GM19452 (cell line): ENCODE measurements around the gene CHST14.

Source experiments
- ATAC-seq: cut with Tn5 transposase; IDR thresholded peaks from one replicate; pipeline ENCODE4 v1.9.1; 2021; ENCODE audit not compliant: unreplicated experiment

Gene CHST14, protein sequence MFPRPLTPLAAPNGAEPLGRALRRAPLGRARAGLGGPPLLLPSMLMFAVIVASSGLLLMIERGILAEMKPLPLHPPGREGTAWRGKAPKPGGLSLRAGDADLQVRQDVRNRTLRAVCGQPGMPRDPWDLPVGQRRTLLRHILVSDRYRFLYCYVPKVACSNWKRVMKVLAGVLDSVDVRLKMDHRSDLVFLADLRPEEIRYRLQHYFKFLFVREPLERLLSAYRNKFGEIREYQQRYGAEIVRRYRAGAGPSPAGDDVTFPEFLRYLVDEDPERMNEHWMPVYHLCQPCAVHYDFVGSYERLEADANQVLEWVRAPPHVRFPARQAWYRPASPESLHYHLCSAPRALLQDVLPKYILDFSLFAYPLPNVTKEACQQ

DNA sequence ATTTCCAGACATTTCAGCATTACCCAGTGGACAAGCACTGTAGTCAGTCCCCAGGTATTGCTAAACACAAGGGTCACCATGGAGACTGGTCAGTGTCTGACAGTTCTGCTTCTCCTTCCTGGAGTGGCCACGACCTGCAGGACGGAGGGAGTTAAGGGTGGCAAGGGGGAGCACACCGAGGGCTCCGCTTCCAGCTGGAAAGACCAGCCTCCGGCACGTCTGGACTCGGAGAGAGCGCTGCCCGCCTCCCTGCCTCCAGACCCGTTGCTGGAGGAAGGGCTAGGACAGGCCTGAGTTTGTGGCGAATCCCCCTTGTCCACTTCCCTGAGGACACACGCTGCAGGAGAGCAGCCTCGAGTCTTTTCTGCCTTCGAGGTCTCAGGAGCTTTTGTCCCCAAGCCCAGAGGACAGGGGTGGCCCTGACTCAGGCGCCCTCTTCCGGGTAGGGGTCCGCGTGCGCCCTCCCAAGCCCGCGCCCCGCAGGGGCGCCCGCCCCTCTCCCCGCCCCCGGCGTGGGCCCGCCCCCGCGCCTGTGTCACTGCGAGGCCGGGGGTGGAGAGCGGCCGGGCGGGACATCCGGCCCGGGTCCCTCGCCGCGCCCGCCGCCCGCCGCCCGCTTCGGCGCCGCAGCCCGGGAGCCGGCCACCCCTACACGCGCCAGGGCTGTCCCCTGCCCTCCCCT, at the start of gene CHST14:
Gene CHST14 (plus strand): TSS at position 562 of the 682 bp plus-strand sequence. CDS start 230 bp downstream, outside the sequence.
- ATAC-seq = peak; percentile 70

DNA sequence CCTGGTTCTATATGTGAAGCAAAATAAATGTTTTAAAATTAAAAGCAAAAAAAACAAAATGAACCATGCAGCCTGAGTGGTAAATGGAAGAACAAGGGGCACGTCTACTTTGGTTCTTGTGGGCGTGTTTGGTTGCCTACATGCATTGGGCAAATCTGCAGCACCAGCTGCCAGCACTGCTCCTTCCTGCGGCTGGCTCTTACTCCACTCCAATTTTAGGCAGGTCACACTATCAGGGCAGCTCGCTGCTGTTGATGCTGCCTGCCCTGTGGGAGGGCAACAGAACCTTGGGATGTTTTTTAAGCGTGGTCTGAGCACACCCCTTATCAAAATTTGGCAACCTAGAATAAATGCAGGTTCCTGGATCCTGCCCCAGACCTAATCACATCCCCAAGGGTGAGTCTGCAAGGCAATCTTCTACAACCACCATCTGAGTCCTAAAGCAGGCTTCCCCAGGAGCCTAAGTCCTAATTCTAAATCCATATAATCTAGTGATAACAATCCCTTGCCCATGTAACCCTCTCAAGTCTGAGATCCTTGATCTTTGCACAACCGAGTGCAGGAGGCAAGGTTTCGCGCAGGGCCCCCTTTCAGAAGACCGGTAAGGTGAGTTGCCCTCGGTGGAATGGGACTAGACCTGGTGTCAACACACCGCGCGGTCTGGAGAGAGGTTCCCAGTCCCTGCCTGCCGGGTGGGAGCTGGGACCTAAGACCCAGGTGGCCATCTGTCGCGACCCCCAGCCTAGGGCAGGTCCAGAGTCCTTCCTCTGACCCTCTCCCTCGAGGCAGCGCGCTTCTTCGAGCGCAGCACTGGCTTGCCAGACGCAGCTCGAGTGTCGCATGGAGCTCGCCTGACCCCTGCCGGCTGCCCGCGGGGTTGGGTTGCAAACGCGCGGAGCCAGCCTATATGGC, 49.3 kb upstream of the CHST14 start:
- ATAC-seq = peak; percentile 81

DNA sequence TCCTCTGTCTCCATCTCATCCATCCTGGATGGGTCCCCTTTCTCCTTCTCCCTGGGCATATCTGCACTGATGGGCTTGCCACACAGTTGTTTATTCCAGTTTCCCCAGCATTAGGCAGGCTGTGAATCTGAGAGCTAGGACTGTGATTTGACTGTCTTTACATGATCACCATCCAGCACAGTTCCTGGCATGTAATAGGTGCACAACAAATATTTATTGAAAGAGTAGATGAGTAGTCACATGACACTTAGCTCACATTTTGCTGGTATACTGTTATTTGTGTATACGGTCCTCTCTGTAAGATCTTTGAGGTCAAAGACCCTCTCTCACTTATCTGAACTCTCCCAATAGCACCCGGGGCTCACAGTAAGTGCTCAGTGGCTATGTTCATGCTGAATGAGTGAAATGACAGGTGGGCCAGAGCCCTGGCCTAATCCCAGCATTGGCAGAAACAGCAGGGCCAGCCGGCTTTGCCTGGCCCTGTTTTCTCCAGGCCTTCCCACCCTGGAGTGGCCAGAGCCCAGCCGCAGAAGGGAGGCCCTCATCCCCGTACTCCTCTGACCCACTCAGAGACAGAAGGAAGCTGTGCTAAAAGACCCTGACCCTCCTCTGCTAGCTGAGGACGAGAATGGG, 46.2 kb upstream of the CHST14 start:
- no peak for ATAC-seq

DNA sequence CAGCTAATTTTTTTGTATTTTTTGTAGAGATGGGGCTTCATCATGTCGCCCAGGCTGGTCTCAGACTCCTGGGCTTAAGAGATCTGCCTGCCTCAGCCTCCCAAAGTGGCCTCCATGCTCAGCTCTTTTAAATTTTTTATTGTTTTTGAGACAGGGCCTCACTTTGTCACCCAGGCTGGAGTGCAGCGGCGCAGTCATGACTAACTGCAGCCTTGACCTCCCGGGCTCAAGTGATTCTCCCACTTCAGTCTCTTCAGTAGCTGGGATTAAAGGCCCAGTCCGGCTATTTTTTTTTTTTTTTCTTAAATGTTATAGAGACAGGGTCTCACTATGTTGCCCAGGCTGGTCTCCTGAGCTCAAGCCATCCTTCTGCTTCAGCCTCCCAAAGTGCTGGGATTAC, 45.1 kb upstream of the CHST14 start:
- no peak for ATAC-seq

DNA sequence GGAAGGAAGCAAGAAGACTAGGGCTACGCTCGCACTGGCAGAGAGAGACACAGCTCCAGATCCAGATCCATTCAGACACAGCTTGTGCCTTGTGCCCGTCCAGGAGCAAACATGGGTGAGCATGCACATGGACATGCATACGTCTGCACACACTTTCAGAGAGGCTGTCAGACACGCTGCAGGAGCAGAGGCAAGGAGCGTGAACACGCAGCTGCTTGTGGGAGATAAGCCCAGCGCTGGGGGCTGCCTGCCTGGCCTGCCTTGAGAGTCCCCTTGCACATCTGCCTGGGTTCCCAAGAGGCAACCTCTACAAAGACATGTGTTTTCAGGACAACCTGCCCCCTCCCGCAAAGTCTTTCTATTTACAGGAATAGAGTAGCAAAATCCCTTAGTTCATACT, 43.6 kb upstream of the CHST14 start:
- ATAC-seq = no peak

DNA sequence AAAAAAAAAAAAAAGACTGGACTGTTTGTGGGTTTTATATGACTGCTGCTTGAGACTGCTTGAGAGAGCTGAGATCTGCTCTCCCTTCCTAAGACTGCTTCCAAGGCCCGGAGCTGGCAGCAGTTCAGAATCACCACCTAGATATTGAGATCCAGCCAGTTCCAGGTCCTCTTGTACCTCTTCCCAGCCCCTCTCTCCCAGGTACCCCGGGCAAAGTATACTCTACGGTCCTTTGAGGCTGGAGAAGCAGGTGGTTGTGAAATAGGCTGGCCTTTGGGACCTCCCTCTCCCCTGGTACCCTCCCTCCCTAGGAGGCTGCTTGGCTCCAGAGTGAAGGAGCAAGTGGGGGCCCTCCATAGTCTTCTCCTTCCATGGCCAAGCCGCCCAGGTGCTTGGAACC, 42.6 kb upstream of the CHST14 start:
- ATAC-seq = no peak

DNA sequence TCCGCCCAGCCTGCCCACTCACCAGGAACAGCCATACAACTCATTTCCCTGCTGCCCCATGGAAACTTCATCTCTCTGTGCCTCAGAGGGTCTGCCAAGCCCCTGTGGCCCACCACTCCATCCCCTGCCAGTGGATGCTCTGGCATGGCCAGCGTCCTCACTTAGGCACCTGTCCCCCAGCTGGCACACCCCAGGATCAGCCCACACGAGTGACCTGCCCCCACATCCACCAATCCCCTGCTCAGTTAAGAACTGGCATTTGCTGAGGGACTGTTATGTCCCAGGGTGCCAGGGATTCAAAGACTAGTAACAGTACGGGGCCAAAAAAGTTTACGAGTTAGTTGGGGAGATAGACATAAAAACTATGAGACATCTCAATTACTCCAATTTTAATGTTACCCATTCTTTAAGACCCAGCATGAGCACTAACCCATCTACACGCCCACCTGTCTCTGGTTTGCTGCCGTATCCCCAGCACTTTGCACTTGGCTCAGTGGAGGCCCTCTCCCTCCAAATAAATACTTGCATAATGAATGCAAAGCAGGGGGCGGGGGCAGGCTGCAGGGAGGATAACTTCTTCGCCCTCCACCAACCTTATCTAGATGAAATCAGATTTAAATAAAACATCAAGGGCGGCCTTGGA, 41.6 kb upstream of the CHST14 start:
- ATAC-seq = no peak

DNA sequence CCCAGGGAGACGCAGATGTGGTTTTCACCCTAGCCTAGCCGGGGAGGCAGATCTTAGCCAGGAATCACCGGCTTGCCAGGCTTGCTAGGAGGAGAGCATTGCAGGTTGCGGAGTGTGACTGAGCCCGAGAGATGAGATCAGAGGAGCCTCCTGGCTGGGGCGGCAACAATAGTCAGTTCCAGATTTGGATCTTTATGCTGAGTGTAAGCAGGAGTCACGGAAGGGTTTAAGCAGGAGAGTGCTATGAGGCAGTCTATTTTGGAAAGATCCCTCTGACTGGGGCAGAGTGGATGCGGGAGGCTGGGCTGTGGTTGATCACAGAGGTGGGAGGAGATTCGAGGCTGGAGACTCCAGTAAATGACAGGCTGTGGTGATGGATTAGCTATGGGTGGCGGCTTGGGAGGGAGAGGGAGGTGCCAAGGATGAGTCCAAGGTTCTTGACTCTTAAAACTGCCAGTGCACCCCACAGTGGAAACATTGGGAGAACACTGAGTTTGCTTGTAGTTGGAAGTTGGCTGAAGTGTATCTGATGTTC, 40.4 kb upstream of the CHST14 start:
- ATAC-seq = no peak

DNA sequence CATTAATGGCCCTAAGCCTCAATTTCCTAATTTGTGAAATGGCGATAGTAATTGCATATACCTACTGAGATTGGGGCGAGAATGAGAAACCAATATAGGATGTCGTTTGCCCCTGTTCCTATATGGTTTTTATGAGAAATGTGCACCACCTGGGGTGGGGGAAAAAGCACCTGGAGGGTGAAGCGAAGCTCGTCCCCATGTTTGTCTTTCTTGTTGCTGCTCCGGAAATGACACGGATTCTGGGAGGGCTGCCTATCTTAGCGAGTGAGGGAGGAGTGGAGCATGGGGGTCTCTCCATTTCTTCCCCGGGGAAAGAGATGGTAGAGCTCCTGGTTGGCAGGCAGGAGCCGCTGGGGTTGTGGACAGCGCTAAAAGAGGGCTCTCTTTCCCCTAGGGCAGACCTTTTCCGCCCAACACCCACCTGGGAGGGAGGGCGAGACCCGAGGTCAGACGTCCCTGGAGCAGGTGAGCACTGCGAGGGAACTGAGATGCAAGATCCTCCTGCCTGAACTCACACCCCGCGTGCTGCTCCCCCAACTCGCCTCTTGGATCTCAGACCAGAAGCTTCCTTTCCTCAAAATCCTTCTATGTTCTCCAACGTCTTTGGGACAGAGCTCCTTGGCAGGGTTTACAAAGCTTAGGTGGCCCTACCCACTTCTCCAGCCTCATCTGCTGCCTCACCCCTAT, 35.6 kb upstream of the CHST14 start:
- ATAC-seq = no peak

DNA sequence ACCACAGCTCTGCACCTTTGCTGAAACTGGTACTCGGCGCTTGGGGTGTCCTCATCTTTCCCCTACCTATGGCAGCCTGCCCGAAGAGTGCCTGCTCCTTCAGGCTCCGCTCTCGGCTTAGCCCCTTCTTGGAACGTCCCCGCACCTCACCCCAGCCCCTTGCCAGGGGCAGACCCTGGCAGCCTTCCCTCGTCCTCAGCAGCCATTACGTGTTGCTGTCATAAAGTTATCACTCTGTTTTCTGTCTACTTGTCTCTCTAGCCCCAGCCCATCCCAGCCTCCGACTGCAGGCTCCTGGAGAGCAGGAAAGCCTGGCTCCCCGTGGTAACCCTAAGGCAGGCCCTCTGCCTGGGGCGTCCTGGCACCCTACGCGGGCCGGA, 35.1 kb upstream of the CHST14 start:
- ATAC-seq = no peak

DNA sequence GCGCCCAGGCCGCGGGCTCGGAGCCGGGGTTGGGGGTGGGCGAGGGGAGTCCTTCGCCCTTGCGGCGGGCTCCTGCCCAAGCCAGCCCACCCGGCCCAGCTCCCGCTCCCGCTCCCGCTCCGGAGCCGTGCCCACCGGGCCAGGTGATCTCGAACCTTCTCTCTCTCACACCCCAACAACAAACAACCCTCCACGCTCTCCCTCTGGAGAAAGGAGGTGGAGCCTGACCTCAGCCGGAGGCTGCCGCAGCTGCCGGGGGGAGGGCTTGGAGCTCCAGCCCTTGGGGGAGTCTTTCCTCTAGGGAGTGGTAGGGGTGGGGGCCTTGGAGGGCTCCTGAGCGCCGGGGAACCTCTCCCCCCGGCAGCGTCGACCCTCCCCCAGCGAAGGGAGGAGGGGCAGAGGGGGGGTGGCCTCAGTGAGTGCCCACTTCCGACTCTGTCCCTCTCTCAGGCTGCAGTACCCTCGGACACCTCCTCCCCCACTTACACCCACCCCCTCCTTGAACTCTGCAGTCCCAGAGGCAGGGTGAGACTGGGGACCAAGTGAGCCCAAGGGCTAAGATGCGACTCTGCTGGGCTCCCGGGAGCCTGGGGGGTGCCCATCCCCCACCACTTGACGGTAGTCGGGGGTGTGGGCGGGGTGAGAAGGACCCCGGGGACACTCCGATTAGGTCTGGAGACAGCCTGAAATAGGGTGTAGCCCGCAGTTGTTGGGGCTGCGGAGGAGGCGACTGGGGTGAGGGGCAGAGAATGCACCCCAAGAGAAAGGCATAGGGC, 34.5 kb upstream of the CHST14 start:
- ATAC-seq = no peak

DNA sequence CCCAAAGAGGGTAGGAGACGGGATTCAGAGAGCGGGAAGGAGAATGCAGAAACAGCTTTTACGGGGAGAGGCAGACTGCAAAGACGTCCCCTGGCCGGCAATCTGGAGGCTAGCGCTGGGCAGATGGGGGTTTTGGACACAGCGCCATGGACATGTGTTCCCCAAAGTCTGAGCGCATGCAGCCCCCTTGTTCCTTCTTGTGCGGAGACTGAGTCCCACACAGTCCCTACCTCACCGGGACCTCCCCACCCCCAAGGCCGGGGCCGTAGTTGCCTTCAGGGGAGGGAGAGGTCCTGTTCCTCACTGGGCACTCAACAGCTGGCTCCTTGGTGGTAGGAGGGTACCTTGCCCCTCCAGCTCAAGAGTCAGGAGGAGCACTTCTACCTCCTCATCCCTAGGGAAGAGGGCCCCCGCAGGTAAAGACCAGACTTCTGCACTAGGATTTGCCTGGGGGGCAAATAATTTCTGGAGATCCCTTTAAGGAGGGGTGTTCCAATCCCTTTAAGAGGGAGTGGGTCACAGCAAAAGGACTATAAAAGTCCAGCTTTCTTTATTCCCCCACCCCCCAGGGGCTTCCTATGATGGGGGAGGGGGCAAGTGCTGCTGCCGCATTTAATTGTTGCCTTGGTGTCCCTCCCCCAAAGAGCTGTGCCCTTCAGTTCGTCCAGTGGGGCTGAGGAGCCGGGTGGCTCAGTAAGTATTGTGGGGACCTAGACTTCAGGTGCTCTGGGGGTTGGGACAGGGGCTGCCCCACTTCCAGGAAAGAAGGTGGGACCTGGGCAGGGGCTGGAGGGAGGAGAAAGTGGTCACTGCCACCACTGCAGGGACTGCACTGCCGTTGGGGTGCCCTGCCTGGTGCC, 33.7 kb upstream of the CHST14 start:
- ATAC-seq = no peak

DNA sequence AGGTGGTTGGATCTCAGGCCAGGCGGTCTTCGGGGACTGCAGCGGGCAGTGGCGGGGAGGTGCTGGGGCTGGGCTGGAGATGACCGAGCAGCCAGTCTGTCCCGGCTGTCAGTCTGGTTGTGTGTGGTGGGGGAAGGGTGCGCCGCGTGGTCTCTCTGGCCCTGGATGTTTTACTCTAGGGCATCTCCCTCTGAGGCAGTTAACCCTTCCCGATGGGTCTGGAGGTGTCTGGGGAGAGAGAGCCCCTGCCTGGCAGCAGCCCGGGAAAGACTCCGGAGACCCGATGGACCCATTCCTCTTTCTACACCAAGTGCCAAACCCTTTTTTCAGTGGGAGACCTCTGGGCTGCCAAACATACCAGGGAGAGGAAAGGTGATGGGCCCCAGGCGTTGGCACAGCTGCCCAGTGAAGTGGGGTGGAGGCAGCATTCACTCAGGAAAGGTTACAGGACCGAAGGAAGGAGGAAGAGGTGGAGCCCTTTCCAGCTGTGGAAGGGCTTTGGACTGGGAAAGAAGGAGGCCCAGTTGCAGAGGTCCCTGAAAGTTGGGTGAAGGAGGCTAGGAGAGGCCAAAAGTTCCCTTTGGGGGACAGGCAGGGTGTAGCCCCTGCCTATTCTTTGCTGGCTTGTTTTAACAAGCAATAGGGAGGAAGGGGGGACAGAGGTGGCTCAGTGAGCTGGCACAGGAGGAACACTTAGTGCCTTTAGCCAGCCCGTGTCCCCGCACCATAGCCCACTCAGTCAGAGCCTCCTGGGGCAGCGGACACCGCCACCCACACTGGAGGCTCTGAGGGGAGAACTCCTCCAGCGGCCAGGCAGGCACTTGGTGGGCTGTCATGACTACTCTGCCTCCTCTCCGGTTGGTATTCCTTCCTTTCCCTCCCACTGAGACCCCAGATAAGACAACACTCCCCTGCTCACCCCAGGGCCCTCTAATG, 32.8 kb upstream of the CHST14 start:
- ATAC-seq = no peak

DNA sequence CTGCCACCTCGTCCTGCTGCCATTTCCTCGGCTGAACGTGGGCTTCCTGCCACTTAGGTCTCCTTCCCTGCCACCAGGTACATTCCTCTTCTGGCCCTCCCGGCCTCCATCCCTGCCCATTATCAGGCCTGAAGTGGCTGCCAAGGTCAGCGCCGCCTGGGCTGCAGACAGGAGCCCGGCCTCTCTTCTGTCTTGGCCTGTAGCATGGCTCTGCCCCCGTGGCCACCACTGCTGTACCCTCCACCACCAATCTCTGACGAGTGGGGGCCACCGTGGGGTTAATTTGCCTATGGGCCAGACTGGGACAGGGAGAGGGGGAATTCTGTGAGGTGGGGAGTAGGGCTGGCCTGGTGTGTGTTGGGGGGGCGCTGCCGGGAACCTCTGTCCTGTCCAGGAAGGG, 32.1 kb upstream of the CHST14 start:
- ATAC-seq = no peak

DNA sequence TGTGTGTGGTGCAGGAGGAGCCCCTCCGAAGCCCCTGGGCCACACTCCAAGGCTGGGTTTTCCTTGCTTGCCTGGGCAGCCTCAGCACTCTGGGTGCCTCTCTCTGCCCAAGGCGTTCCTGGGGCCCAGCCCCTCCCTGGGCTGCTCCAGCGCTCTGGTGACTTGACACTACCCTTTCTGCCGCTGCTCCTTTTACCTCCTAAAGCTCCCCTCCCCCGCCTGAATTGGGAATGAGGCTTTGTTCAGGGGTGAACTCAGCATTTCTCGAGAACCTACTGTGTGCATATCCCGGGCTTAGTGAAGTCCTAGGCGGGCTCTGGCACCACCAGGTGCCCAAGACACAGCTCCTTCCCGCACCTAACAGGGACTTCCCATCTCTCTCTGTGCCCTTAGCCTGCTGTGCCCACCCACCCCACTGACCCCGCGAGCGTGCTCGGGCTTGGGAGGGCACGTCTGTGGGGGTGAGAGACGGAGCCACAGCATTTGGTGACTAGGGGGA, 31.3 kb upstream of the CHST14 start:
- no peak for ATAC-seq

DNA sequence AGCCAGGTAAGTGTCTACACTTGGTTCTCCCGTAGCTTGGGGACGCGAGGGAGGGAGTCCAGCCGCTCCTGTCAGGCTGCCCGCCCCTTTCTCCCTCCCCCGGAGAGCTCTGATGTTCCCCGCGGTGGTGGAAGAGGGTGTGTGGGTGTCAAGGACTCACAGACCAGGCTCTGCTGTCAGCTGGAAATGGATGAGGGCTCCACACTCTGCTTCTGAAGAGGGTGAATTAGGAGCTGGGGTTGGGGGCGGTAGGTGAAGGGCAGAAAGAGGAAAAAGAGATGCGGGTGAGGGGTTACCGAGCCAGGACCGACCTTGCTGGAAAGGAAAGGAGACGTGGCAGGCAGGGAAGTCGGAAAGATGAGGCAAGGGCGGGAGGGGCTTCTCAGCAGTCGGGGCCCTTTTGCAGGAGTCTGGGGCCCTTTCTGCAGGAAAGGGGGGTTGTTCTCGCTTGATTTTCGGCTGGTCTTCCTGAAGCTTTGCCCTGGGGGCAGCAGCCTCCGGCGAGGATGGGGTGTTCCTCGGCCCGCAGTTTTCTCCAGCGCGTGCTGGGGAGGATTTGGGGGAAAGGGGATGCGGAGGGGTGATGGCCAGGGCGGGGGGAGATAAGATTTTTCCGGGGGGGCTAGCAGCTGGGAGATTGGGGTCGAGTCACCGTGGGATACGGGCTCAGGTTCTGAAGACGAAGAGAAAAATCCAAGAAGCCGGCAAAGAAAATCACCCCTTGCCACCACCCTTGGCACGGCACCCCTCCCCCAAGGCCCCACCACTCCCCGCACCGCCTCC, 30.6 kb upstream of the CHST14 start:
- ATAC-seq = no peak
